Neural cell (in vitro differentiated cells): ENCODE measurements around the gene ZNF316. TPM values are rescaled to one million over a fixed set of nuclear protein-coding genes. Genes with fewer than 3 reads are reported as not detected.
A peak's percentile ranks its signal among the peaks of the same experiment; 100 is the strongest.

Experiments
- H2AFZ ChIP-seq: fragments of 200-600, 300-800 bp; sonication (generic), shearing (Covaris generic); 2 replicates; pipeline ENCODE4 v1.6.0; 2014; ENCODE audit warnings: low read depth, mild to moderate bottlenecking, antibody characterized with exemption, low read length, moderate library complexity
- H3F3A ChIP-seq: fragments of 200-600 bp; shearing (Covaris generic); 2 replicates; pipeline ENCODE4 v1.6.1; 2016; ENCODE audit warnings: mild to moderate bottlenecking, moderate library complexity, mixed read lengths, antibody characterized with exemption, low read length; ENCODE audit not compliant: insufficient read depth, poor library complexity, severe bottlenecking
- H3K27ac ChIP-seq: fragments of 200-600, 300-800 bp; sonication (generic), shearing (Covaris generic); 2 replicates; pipeline ENCODE4 v1.5.1; 2014; ENCODE audit warnings: mild to moderate bottlenecking, low read length, moderate library complexity
- H3K27me3 ChIP-seq: fragments of 300-800, 200-600 bp; sonication (generic), shearing (Covaris generic); 2 replicates; pipeline ENCODE4 v1.6.0; 2014; ENCODE audit warnings: mild to moderate bottlenecking, low read depth, low read length, moderate library complexity; ENCODE audit not compliant: insufficient read depth
- H3K36me3 ChIP-seq: fragments of 300-800, 200-600 bp; sonication (generic), shearing (Covaris generic); 2 replicates; pipeline ENCODE4 v1.5.1; 2014; ENCODE audit warnings: mild to moderate bottlenecking, antibody characterized with exemption, low read length, moderate library complexity; ENCODE audit not compliant: insufficient read depth
- H3K4me2 ChIP-seq: fragments of 300-800, 200-600 bp; sonication (generic), shearing (Covaris generic); 2 replicates; pipeline ENCODE4 v1.6.0; 2014; ENCODE audit warnings: mild to moderate bottlenecking, low read length
- H3K4me3 ChIP-seq: fragments of 300-800, 200-600 bp; sonication (generic), shearing (Covaris generic); 2 replicates; pipeline ENCODE4 v1.5.1; 2014; ENCODE audit warnings: mild to moderate bottlenecking, low read length, moderate library complexity
- H3K79me2 ChIP-seq: fragments of 200-600 bp; shearing (Covaris generic); replicated peaks from 2 replicates; pipeline ENCODE4 v1.6.0; 2014; ENCODE audit warnings: mild to moderate bottlenecking, low read length, moderate library complexity; ENCODE audit not compliant: insufficient read depth
- H3K9ac ChIP-seq: fragments of 300-800, 200-600 bp; sonication (generic), shearing (Covaris generic); 2 replicates; pipeline ENCODE4 v1.6.1; 2016; ENCODE audit warnings: mild to moderate bottlenecking, low read length, mixed read lengths
- H3K9me2 ChIP-seq: fragments of 200-600 bp; shearing (Covaris generic); 2 replicates; pipeline ENCODE4 v1.6.1; 2016; ENCODE audit warnings: mild to moderate bottlenecking, low read length, mixed read lengths; ENCODE audit not compliant: insufficient read depth
- H3K9me3 ChIP-seq: fragments of 200-600, 300-800 bp; sonication (generic), shearing (Covaris generic); 2 replicates; pipeline ENCODE4 v1.6.1; 2016; ENCODE audit warnings: mild to moderate bottlenecking, mixed run types, low read length, moderate library complexity, mixed read lengths
- H4K20me1 ChIP-seq: fragments of 200-600 bp; shearing (Covaris generic); 2 replicates; pipeline ENCODE4 v1.6.1; 2016; ENCODE audit warnings: mild to moderate bottlenecking, mixed run types; ENCODE audit not compliant: insufficient read depth
- CTCF ChIP-seq: fragments of 450-650 bp; IDR thresholded peaks from 2 replicates; pipeline ENCODE4 v1.5.1; 2014; ENCODE audit warnings: antibody characterized with exemption, mild to moderate bottlenecking, moderate library complexity; ENCODE audit not compliant: poor library complexity, severe bottlenecking
- EP300 ChIP-seq: fragments of 450-650 bp; conservative IDR thresholded peaks from 2 replicates; pipeline ENCODE4 v1.6.1; 2014; ENCODE audit warnings: antibody characterized with exemption, mild to moderate bottlenecking, moderate library complexity; ENCODE audit not compliant: poor library complexity, severe bottlenecking
- EZH2 ChIP-seq: fragments of 200-600, 300-800 bp; shearing (Covaris generic), sonication (generic); IDR thresholded peaks from 2 replicates; pipeline ENCODE4 v1.6.1; 2014; ENCODE audit warnings: antibody characterized with exemption, low read length, borderline replicate concordance, mild to moderate bottlenecking; ENCODE audit not compliant: insufficient read depth, poor library complexity, severe bottlenecking
- MXI1 ChIP-seq: fragments of 450-650 bp; conservative IDR thresholded peaks from 2 replicates; pipeline ENCODE4 v1.6.1; 2014; ENCODE audit warnings: antibody characterized with exemption, mild to moderate bottlenecking; ENCODE audit not compliant: poor library complexity, severe bottlenecking
- POLR2AphosphoS5 ChIP-seq: IDR thresholded peaks from 2 replicates; pipeline ENCODE4 v1.6.1; 2012
- RAD21 ChIP-seq: fragments of 450-650 bp; conservative IDR thresholded peaks from 2 replicates; pipeline ENCODE4 v1.6.1; 2014; ENCODE audit warnings: antibody characterized with exemption, mild to moderate bottlenecking, moderate library complexity
- SMC3 ChIP-seq: fragments of 450-650 bp; conservative IDR thresholded peaks from 2 replicates; pipeline ENCODE4 v1.6.1; 2014; ENCODE audit warnings: antibody characterized with exemption, mild to moderate bottlenecking, moderate library complexity; ENCODE audit not compliant: poor library complexity
- TAF1 ChIP-seq: IDR thresholded peaks from 2 replicates; pipeline ENCODE4 v1.6.1; 2012; ENCODE audit warnings: low read depth
- polyA plus RNA-seq: library from polyadenylated mRNA; depleted of rRNA; stranded (reverse); fragments of >200 nt; gene quantifications from 2 replicates; pipeline ENCODE4 v1.2.3, GENCODE V29; 2014
- TF ChIP-seq, protein P1 (sequence below): IDR thresholded peaks from 2 replicates; pipeline ENCODE4 v1.6.1; 2012; ENCODE audit warnings: borderline replicate concordance

ZNF316 gene
- polyA plus RNA-seq, 1 donor from 2014 or later, result 22.2 TPM

DNA sequence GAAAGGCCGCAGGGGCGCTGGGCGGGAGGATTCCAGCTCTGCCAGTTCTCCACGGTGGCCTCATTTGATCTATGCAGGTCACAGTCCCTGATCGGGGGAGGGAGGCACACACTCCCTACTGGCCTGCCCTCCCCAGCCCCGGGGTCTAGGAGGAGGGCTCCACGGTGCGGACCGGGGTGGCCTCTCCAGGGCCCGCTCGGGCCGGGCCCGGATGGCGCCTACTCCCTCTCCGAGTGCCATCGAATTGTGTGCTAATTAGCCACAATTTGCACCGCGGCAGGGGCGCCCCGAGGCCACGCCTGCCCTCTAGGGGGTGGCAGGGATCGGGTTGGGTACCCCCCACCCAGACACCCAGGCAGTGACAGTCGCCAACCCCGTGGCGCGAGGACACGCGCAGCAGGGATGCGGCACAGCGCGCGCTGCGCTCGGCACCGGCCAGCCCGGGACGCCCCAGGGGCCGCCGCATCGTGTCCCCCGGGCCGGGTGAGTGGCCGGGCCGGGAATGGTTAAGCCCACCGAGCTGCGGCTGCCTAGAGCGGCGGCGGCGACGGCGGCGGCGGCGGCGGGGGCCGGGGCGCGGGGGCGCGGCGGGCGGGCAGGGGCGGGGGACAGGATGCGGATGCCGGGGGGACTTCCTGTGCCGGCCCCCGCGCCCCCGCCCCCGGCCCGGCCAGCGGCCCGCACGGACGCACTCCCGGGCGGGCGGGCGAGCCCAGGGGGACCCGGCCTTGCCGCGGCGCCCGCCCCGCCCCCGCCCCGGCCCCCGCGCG, 22.0 kb upstream of the ZNF316 start, which contains the start of gene ZNF853:
Gene ZNF853 (plus strand): TSS at position 658 of the 770 bp plus-strand sequence. CDS start 565 bp downstream, outside the sequence.
- H3K9me2 ChIP-seq, result no peaks in the 10 kb centered on the region
- peak within 1 kb of the TSS; percentile 76 for H3K4me2 ChIP-seq
- no peak within 1 kb of the TSS for H3K27ac ChIP-seq
- no peaks in the 10 kb centered on the region for H3K9me3 ChIP-seq
- no peaks in the 10 kb centered on the region for H4K20me1 ChIP-seq
- H3K27me3 ChIP-seq, result no peaks in the 10 kb centered on the region
- TF ChIP-seq MXI1 (no peak), POLR2AphosphoS5 (peak; percentile 4), CTCF (peak; percentile 61), EZH2 (no peak), TAF1 (no peak), SMC3 (peak; percentile 17), RAD21 (peak; percentile 10), EP300 (no peak)
- TF ChIP-seq, protein P1, sequence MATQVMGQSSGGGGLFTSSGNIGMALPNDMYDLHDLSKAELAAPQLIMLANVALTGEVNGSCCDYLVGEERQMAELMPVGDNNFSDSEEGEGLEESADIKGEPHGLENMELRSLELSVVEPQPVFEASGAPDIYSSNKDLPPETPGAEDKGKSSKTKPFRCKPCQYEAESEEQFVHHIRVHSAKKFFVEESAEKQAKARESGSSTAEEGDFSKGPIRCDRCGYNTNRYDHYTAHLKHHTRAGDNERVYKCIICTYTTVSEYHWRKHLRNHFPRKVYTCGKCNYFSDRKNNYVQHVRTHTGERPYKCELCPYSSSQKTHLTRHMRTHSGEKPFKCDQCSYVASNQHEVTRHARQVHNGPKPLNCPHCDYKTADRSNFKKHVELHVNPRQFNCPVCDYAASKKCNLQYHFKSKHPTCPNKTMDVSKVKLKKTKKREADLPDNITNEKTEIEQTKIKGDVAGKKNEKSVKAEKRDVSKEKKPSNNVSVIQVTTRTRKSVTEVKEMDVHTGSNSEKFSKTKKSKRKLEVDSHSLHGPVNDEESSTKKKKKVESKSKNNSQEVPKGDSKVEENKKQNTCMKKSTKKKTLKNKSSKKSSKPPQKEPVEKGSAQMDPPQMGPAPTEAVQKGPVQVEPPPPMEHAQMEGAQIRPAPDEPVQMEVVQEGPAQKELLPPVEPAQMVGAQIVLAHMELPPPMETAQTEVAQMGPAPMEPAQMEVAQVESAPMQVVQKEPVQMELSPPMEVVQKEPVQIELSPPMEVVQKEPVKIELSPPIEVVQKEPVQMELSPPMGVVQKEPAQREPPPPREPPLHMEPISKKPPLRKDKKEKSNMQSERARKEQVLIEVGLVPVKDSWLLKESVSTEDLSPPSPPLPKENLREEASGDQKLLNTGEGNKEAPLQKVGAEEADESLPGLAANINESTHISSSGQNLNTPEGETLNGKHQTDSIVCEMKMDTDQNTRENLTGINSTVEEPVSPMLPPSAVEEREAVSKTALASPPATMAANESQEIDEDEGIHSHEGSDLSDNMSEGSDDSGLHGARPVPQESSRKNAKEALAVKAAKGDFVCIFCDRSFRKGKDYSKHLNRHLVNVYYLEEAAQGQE, result no peak
- H3K79me2 ChIP-seq, result no peaks in the 10 kb centered on the region
- peak within 1 kb of the TSS; percentile 77 for H3K9ac ChIP-seq
- peak within 1 kb of the TSS; percentile 94 for H3K4me3 ChIP-seq
- peak within 1 kb of the TSS; percentile 51 for H2AFZ ChIP-seq
- H3F3A ChIP-seq, result no peaks in the 10 kb centered on the region
- H3K36me3 ChIP-seq, result no peaks in the 10 kb centered on the region

DNA sequence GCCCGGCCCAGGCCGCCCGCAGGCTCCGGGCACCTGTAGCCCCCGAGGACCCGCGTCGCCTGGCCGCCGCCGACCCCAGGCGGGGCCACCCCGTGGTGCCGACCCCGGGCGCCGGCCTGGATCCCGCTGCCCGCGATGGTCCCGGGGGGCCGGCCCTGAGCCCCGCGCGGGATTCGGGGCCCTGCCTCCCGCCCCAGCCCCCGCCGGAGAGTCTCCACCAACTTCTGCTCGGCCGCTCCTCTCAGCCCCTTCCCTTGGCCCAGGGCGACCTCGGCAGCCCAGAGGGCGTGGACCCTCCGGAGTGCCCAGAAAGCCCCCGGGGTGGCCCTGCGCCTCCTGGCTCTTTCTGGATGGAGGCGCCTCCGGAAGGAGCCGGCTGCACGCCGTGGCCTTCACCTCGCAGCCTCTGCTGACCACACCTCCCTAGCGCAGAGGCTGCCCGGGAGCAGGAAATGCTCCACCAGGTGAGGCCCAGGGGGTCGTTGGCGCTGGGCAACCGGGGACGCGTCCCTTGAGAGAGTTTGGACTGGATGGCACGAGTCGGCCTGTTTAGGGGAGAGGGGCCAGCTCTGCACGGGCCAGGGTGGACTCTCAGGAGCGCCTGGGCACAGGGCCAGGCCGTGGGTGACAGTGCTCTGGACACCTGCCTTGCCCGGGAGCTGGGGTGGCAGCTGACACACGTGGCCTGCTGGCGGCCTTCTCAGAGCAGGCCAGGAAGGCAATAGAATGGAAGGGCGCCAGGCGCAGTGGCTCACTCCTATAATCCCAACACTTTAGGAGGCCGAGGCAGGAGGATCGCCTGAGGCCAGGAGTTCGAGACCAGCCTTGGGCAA, 21.2 kb upstream of the ZNF316 start:
- no peaks in the 10 kb centered on the region for H3K79me2 ChIP-seq
- peak overlapping the region; percentile 94 for H3K4me3 ChIP-seq
- peak overlapping the region; percentile 76 for H3K4me2 ChIP-seq
- H3K9me3 ChIP-seq, result no peaks in the 10 kb centered on the region
- H3F3A ChIP-seq, result no peaks in the 10 kb centered on the region
- peak overlapping the region; percentile 77 for H3K9ac ChIP-seq
- TF ChIP-seq MXI1 (peak; percentile 40), CTCF (no peak)
- TF ChIP-seq, protein P1, result no peak
- no peaks in the 10 kb centered on the region for H3K9me2 ChIP-seq
- H3K27ac ChIP-seq, result no peak overlapping the region
- H2AFZ ChIP-seq, result peak overlapping the region; percentile 51
- H4K20me1 ChIP-seq, result no peaks in the 10 kb centered on the region
- no peaks in the 10 kb centered on the region for H3K27me3 ChIP-seq
- H3K36me3 ChIP-seq, result no peaks in the 10 kb centered on the region
